ENCODE data around the gene APEH. TPM values are rescaled to one million over a fixed set of nuclear protein-coding genes. Genes with fewer than 3 reads are reported as not detected.
"Not testable (repeated sequence)": the region's sequence is repeated elsewhere in the genome, so short reads cannot be mapped to it uniquely, and the experiment has no call there.

APEH gene
- total RNA-seq, 2 donors from 2014 or later = 51.8 to 52.5 TPM

- intact Hi-C loops (cut with DNase I) = loop anchor here in 1 of 2 donors (5.0 kb wide), 1 partner anchor 107 kb away; no protein-coding TSS in a partner anchor
- DNase-seq (ENCODE audit: low spot score) = no peak
Observed at GRCh38 chr3:49664300-49664699, 9.9 kb upstream of the APEH start.

DNA sequence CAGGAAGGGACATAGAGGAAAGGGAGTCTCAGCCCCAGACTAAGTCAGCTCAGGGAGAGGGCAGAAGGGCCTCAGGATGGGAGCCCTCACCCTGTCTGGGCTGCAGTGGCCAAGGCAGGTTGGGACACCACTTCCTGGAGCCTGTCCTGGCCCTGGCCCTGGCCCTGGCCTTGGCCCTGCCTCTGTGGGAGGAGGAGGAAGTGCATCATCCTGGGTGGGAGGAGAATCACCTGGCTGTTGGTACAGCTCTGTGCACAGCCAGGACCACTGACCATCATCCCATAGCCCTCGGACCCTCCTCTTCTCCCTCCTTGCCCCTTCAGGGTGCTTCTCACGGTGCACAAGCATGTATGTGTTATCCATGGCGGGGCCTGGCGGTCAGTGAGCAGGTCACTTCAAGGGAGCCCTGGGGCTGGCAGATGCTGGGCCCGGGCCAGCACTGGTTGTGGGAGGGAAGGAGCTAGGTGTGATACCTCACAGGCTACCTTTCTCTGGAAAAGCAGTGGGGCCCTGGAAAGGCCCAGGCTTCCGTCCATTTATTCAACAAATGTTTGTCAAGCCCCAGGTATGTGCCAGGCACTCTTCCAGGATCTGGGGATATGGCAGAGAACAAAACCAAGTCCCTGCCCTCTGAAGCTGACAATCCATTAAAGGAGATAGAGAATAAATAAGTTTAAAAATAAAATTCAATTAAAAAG, 8.2 kb upstream of the APEH start:
- intact Hi-C loops (cut with DNase I) = no loop called here
- no peak for DNase-seq (ENCODE audit: low spot score)

- intact Hi-C loops (cut with DNase I) = no loop called here
- no peak for DNase-seq (ENCODE audit: low spot score)
Observed at GRCh38 chr3:49666592-49666991, 7.6 kb upstream of the APEH start.

GRCh38 chr3:49667701-49668413, 6.3 kb upstream of the APEH start:
- intact Hi-C loops (cut with DNase I) = no loop called here

GRCh38 chr3:49668414-49668797, 5.7 kb upstream of the APEH start:
- no peak for DNase-seq (ENCODE audit: low spot score)
- intact Hi-C loops (cut with DNase I) = no loop called here

More at GRCh38 chr3:49667701-49668413, 6.3 kb upstream of the APEH start:
- no peak for DNase-seq (ENCODE audit: low spot score)

DNA sequence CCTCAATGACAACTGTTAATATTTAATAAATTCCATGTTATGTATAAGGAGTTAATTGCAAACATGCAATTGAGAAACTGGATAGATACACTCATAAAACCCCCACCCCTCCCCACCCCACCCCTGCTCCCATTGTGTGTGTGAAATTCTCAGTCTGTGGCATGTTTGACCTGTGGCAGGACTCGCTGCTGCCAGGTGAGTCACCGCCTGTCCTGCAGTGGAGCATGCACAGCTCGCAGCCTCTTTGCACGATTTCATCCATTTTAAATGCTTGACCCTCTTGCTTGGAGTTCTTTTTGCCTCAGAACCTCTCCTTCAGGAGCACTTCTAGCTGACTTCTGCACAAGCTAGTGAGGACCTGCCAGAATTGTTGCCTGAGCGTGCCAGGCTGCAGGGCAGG, 5.3 kb upstream of the APEH start:
- no peak for DNase-seq (ENCODE audit: low spot score)
- intact Hi-C loops (cut with DNase I) = no loop called here

DNA sequence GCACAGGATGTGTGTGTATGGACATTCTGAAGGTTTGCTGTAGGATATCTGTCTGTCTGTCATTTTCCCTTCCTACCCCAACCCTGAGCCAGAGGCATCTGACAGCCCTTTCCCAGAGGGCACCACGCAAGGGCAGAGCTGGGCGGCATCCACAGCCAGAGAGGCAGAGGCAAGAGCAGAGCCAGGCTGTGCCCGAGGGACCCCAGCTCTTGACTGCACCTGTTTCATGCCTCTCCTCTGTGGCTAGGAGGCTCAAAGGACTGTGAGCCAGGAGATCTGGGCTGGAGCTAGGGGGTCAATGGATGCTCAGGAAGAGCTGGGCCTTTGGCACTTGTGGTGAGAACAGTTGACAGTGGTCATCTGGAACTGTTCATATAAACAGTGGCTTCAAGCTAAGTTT, 4.8 kb upstream of the APEH start:
- DNase-seq (ENCODE audit: low spot score) = no peak
- intact Hi-C loops (cut with DNase I) = no loop called here

DNA sequence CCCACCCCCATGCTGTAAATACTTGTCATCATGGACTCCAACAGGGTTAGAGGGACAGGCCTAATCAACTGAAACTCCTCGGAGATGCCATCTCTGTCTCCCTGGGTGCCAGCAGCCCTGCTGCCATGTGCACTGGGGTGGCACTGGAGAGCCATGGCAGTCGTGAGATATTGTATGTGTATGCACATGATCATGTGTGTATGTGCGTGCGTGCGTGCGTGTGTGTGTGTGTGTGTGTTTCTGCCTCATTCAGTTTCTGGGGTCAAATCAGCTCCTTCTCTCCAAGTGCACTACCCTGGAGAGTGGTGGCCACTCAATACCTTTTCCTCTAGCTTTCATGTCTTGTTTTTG, 3.2 kb upstream of the APEH start:
- intact Hi-C loops (cut with DNase I) = loop anchor here (2.0 to 5.0 kb wide), 2 partner anchors 130 to 134 kb away; no protein-coding TSS in a partner anchor

DNA sequence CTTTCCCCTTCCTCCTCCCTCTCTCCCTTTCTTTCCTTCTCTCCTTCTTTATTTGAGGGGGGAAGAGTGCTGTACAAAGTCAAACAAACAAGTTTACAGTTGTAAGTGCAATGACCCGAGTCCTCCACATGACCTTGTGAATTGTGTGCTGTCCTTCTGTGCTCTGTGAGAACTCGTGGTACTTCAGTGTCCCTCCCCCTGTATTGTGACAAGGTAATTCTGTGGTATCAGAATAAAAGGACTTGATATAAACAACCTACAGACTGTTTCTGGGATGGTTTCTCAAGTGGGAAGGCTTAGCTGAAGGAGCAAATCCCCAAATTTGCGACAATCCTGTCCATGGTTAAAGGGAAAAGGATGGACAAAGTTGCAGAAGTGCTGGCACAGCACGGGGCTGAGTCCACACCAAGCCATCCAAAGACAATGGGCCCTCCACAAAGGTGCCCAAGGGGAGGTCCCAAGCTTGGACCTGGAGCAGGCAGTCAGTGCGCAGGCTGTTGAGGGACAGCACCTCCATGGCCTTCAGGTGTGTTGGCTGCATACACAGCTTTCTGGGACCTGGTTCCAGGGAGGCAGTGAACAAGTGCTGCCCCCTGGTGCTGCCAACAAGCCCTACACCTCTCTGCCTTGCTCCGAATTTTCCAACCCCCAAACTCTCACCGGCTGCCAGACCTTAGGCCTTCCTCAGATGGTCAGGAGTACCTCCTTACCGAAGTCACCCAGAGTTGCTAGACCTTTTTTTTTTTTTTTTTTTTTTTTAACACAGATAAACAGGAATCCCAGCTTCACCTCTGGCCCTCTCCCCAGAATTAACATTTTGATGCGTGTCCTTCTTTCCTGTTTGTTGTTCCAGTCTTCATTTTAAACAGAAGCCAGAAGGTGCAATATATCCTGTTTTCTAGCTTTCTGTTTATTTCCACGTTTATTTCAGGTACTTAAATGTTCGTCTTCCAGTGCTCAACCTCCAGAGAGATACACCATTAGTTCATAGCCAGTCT, 2.6 kb upstream of the APEH start:
- intact Hi-C loops (cut with DNase I) = loop anchor here (2.0 to 5.0 kb wide), 2 partner anchors 131 to 134 kb away; no protein-coding TSS in a partner anchor
- no peak for DNase-seq (ENCODE audit: low spot score)

More for the DNA sequence above, 3.2 kb upstream of the APEH start:
- DNase-seq (ENCODE audit: low spot score) = no peak

DNA sequence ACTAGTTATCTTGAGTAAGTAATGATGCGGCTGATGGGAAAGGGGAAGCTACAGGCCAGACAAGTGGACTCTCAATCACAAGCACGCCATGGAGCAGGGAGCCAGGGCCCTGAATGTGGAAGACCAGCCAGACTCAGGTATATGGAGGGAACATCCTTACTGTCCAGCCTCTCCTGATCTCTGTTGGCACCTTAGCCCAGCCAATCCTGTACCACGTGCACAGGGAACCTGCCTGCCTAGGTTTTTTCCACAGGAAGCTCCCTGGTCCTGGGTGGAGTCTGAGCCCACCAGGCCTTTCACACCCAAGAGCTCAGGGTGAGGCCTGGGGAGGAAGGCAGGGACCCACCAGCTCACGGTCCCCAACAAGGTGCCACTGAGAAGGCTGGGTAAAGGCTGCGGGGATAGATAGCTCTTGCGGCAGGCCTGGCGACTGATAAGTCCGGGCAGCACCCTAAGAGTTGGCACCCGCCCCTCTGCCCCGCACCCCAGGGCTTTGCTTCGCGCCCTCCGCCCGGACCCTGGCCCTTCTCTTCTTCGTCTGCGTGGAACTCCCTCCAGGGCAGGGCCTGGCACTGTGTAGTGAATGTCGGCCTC, 933 bp upstream of the APEH start:
- intact Hi-C loops (cut with DNase I) = loop anchor here in 1 of 2 donors (5.0 kb wide), 1 partner anchor 136 kb away; no protein-coding TSS in a partner anchor
- DNase-seq (ENCODE audit: low spot score) = no peak

DNA sequence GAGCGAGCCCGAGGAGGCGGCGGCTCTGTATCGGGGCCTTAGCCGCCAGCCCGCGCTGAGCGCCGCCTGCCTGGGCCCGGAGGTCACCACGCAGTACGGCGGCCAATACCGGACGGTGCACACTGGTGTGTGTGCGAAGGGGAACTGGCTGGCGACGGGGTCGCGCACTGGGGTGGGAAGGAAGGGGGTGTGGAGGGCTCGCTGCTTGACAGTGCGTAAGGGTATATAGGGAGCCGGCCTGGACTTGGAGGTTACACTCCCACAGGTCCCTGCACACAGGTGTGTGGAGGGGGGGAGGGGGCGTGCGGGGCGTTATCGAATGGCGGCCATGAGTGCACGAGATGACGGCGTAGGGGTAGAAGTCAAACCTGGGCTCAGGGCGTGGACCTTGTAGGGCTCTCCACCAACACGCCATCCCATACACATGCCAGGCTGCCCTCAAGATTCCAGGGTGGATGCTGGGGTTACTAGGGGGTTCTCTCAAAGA, 389 bp downstream of the APEH start:
- DNase-seq (ENCODE audit: low spot score) = no peak
- intact Hi-C loops (cut with DNase I) = loop anchor here in 1 of 2 donors (5.0 kb wide), 1 partner anchor 137 kb away; no protein-coding TSS in a partner anchor

GRCh38 chr3:49675912-49676311, 1.8 kb downstream of the APEH start:
- DNase-seq (ENCODE audit: low spot score) = no peak
- intact Hi-C loops (cut with DNase I) = no loop called here

DNA sequence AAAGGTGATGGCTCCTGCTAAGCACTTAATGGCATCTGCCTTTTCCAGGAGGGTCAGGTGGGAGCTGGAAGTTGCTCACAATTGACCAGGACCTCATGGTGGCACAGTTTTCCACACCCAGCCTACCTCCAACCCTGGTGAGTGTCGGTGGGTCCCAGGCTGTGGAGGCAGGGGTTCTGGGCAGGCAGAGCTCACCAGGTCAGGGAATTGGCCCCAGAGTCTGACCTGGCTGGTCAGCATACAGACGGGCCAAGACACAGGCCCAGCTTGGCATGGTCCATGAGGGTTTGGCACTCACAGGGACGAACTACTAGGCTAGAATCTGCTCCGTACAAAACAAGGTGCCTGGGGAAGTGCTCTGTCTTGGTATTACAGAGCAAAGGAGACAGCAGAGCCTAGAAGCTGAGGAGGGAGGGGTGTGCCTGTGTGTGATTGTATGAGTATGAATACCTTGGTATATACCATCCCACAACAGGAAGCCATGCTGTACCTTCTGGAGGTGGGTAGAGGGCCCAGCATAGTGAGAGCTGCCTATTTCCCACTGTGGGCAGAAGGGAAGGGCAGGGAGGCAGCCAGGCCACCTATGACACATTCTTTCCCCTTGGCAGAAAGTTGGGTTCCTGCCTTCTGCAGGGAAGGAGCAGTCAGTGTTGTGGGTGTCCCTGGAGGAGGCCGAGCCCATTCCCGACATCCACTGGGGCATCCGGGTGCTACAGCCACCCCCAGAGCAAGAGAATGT, 6.5 kb downstream of the APEH start:
- intact Hi-C loops (cut with DNase I) = loop anchor here in 1 of 2 donors (5.0 kb wide), 1 partner anchor 138 kb away; no protein-coding TSS in a partner anchor
- no peak for DNase-seq (ENCODE audit: low spot score)

DNA sequence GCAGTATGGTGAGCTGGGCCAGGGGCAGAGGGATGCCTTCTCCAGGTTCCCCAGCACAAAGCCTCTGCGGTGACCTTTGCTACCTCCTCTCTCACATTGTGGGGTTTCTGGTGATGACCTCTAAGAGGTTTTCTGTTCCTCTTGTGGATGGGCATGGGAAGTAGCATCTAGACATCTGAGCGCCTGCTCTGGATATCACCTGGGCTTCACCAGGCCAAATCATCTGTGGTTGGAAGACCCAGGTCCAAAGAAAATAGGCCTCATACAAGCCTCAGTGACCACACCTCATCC, 7.0 kb downstream of the APEH start:
- no peak for DNase-seq (ENCODE audit: low spot score)
- intact Hi-C loops (cut with DNase I) = loop anchor here in 1 of 2 donors (5.0 kb wide), 1 partner anchor 139 kb away; no protein-coding TSS in a partner anchor

- intact Hi-C loops (cut with DNase I) = loop anchor here in 1 of 2 donors (5.0 kb wide), 1 partner anchor 139 kb away; no protein-coding TSS in a partner anchor
- DNase-seq (ENCODE audit: low spot score) = no peak
Observed at GRCh38 chr3:49681543-49681942, 7.4 kb downstream of the APEH start.

- DNase-seq (ENCODE audit: low spot score) = no peak
- intact Hi-C loops (cut with DNase I) = loop anchor here in 1 of 2 donors (5.0 kb wide), 1 partner anchor 141 kb away; no protein-coding TSS in a partner anchor
Observed at GRCh38 chr3:49683162-49683561, 9.0 kb downstream of the APEH start.

DNA sequence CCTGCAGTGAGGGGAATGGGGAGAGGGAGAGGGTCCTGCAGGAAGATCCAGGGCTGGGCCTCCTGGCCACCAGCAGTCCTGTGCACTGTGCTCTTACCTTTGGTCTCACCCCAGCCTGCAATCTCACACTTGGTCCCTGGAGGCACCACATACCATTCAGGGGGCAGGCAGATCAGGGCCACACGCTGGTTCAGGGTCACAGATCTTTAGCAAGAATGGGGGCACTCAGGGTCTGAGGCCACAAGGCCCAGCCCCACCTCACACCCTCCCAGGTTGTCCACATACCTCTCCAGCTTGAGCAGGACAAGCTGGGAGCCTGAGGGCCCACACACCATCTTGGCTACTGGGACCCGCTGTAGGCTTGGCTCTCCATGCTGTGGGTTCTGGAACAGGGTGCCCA, 10.3 kb downstream of the APEH start:
- DNase-seq (ENCODE audit: low spot score) = not testable (repeated sequence)
- intact Hi-C loops (cut with DNase I) = loop anchor here in 1 of 2 donors (5.0 kb wide), 1 partner anchor 142 kb away; no protein-coding TSS in a partner anchor

DNA sequence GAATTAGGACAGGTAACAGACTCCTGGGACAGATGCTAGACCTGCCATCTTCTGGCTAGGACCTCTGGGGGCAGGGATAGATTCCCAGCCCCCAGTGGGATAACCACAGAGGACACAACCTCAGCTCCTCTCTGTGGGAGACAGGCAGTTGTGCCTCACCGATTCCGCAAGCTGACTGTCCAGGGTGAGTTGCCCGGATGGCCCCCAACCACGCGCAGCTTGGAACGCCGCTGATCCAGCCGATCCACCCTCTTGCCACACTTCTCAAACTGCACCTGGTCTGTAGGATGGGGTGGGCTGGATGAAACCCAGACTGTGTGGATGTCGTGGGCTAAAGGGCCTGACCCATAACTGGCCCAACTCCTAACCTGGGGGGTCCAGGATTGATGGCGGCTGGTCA, 11.0 kb downstream of the APEH start:
- intact Hi-C loops (cut with DNase I); DNase-seq (ENCODE audit: low spot score): not testable (repeated sequence)
